A172 (cell line): ENCODE data around the gene KCNMA1. TPM values are rescaled to one million over a fixed set of nuclear protein-coding genes. Genes with fewer than 3 reads are reported as not detected.

ENCODE experiments used
- DNase-seq: peaks from one replicate; pipeline ENCODE4 v3.0.0-alpha.2; 2015; ENCODE audit warnings: low spot score
- total RNA-seq: library from RNA; depleted of rRNA; stranded (reverse); fragments of >200 nt; shearing (Covaris generic); gene quantifications from 2 replicates; pipeline ENCODE4 v1.2.3, GENCODE V29; 2014

The KCNMA1 gene
- total RNA-seq, 1 experiment from 2014 or later = 50.7 TPM

- peak; percentile 98 for DNase-seq
Measured at GRCh38 chr10:77163670-77164348, 473.8 kb downstream of the KCNMA1 start.

GRCh38 chr10:77162697-77163096 is 474.9 kb downstream of the KCNMA1 start:
- DNase-seq = peak; percentile 48

GRCh38 chr10:77160679-77161078 is 476.9 kb downstream of the KCNMA1 start:
- peak; percentile 96 for DNase-seq

- no peak for DNase-seq
Measured at GRCh38 chr10:77159538-77160110, 478.0 kb downstream of the KCNMA1 start.

GRCh38 chr10:77158666-77159065 is 478.9 kb downstream of the KCNMA1 start:
- no peak for DNase-seq

GRCh38 chr10:77157248-77158019 is 480.2 kb downstream of the KCNMA1 start:
- peak; percentile 51 for DNase-seq

- peak; percentile 87 for DNase-seq
Measured at GRCh38 chr10:77156406-77156879, 481.2 kb downstream of the KCNMA1 start.

GRCh38 chr10:77152256-77152655 is 485.4 kb downstream of the KCNMA1 start:
- no peak for DNase-seq

- DNase-seq = no peak
Measured at GRCh38 chr10:77151408-77151807, 486.2 kb downstream of the KCNMA1 start.

GRCh38 chr10:77149706-77150105 is 487.9 kb downstream of the KCNMA1 start:
- DNase-seq = no peak

- no peak for DNase-seq
Measured at GRCh38 chr10:77149001-77149400, 488.6 kb downstream of the KCNMA1 start.

- no peak for DNase-seq
Measured at GRCh38 chr10:77147871-77148270, 489.7 kb downstream of the KCNMA1 start.

- DNase-seq = no peak
Measured at GRCh38 chr10:77146712-77147336, 490.8 kb downstream of the KCNMA1 start.

GRCh38 chr10:77144656-77145055 is 493.0 kb downstream of the KCNMA1 start:
- no peak for DNase-seq

- DNase-seq = no peak
Measured at GRCh38 chr10:77139252-77140160, 498.1 kb downstream of the KCNMA1 start.

- no peak for DNase-seq
Measured at GRCh38 chr10:77138541-77138940, 499.1 kb downstream of the KCNMA1 start.

GRCh38 chr10:77135555-77135954 is 502.1 kb downstream of the KCNMA1 start:
- DNase-seq = no peak

GRCh38 chr10:77131214-77131613 is 506.4 kb downstream of the KCNMA1 start:
- DNase-seq = no peak

GRCh38 chr10:77127243-77127642 is 510.4 kb downstream of the KCNMA1 start:
- no peak for DNase-seq

- DNase-seq = no peak
Measured at GRCh38 chr10:77125231-77125630, 512.4 kb downstream of the KCNMA1 start.

GRCh38 chr10:77123330-77123729 is 514.3 kb downstream of the KCNMA1 start:
- DNase-seq = no peak
